HG02852 (cell line): Measurements from ENCODE around the gene BABAM2.

ENCODE experiments used
- ATAC-seq: cut with Tn5 transposase; IDR thresholded peaks from one replicate; pipeline ENCODE4 v1.9.1; 2021; ENCODE audit warnings: mild to moderate bottlenecking, moderate library complexity; ENCODE audit not compliant: unreplicated experiment

Gene BABAM2

DNA sequence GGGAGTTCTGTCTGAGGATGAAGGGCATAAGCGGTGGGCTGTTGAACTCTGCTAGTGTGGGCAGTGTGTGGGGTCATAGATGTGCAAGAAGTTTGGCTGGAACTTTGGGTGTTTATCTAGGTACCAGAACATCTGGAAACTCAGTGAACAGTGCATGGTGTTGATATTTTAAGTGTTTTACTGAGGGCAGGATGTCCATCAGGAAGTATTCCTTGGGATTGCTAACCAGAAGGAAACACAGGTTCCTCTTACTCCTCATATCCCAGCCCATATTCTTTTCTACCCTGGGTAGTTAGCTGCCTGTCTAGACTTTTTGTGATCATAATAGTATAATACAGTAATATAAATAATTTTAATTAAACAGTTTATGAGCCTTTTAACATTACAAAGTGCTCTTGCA lies 15.5 kb downstream of the BABAM2 start:
- no peak for ATAC-seq

DNA sequence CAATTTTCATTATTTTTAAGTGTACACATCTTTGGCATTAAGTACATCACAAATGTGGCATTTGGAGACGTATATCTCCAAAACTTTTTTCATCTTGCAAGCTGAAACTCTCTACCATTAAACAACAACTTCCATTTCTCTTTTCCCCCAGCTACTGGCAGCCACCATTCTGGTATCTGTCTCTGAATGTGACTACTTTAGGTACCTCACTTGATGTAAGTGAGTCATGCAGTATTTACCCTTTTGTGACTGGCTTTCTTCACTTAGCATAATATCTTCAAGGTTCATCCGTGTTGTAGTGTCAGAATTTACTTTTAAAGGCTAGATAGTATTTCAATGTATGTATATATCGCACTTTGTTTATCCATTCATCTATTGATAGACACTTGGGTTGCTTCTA lies 17.0 kb downstream of the BABAM2 start:
- ATAC-seq = no peak

DNA sequence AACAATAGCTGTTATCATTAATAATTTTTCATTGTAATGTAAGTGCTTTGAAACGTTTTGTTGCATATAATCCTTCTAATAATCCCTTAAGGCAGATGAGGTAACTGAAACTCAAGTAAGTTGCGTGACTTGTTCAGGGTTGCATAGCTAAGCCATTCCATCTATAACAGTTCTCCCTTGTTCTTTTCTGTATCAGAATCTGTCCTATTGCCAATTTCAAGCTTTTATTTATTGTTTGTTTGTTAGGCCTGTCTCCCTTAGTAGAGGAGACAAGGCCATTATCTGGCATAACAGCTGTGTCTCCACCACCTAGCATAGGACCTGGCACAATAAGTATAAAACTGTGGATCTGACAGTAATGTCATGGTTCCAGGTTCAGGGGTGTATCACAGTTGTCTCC lies 19.4 kb downstream of the BABAM2 start:
- ATAC-seq = no peak

GRCh38 chr2:27911458-27912210 lies 21.1 kb downstream of the BABAM2 start:
- ATAC-seq = no peak

DNA sequence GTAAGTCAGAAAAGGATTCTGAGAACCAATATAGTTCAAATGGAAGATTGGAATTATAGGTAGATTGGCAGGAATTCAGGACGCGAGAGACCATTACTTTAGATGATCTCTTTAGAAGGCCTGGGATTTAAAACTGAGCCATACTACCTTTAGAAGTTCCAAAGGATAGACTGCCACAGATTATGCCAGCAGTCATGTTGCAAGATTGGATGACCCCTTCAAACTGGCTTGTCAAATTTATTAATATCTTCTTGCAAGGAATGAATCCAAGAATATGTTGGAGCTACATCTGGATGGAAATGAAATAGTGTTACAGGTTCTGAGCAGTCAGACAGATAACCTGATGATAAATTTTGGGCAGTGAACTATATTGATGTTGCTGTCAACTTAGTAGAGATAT lies 22.0 kb downstream of the BABAM2 start:
- ATAC-seq = no peak

GRCh38 chr2:27914041-27914804 lies 23.7 kb downstream of the BABAM2 start:
- ATAC-seq = no peak

DNA sequence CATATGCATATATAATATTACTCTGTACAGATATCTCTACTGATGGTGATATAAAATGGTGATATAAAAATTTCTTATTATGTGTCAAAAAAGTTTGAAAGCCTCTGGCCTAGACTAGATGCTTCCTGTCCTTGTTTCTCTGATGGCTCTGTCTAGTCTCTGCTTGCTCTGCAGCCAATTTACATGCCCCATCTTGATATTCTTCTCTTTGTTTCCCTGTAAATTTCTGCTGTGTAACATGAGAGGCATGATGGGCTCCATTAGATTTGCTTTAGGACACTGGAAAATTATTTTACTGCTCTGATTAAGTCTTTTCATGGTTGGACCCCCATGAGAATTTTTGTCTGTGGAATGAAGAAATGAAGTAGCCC lies 24.3 kb downstream of the BABAM2 start:
- ATAC-seq = no peak

DNA sequence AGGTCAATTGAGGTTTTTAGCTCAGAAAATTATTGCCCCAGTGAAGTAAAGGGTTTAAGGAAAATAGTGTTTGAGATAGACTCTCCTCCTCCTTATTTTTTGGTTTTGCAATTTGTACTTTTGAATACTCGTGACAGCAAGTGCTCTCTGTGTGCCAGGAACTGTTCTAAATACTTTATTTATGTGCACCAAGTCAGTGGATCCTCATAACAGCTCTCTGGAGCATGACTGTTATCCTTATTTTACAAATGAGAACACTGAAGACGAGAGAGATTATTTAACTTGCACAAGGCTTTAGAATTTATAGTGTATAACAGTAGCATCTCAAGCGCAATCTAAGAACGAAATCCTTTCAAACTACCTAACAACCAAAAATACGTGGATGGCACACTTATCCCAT lies 24.7 kb downstream of the BABAM2 start:
- ATAC-seq = no peak

- ATAC-seq = no peak
These were observed 25.3 kb downstream of the BABAM2 start for GRCh38 chr2:27915874-27916273.

DNA sequence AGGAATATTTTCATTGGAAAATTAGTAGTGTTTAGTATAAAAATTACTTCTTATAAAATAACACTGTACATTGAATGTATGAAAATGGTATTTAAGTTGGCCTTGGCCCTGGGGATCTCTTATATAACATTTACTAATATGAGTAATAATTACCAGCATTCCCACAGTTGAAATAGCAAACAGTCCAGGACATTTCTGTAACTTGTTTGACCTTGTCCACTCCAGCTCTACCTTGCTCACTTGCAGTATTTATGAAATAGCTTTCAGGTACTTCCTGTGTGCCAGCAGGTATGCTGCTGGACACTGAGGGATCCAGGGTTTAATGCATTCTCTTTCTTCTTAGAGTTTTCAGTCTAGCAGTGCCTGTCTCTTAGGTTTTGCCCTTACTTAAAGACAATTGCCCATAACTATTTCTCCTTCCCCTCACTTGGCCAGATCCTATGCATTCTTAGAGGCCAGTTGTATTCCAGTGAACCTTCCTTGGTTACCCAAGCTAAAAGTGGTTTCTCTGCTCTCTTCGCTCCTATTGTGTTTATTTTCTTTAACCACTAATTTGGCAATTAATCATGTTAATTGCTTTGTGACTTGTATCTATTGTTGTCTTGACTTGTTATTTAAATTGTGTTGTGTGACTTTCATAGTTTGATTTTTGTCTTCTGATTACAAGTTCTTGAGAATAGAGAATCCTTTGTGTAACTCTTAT lies 25.9 kb downstream of the BABAM2 start:
- ATAC-seq = no peak

DNA sequence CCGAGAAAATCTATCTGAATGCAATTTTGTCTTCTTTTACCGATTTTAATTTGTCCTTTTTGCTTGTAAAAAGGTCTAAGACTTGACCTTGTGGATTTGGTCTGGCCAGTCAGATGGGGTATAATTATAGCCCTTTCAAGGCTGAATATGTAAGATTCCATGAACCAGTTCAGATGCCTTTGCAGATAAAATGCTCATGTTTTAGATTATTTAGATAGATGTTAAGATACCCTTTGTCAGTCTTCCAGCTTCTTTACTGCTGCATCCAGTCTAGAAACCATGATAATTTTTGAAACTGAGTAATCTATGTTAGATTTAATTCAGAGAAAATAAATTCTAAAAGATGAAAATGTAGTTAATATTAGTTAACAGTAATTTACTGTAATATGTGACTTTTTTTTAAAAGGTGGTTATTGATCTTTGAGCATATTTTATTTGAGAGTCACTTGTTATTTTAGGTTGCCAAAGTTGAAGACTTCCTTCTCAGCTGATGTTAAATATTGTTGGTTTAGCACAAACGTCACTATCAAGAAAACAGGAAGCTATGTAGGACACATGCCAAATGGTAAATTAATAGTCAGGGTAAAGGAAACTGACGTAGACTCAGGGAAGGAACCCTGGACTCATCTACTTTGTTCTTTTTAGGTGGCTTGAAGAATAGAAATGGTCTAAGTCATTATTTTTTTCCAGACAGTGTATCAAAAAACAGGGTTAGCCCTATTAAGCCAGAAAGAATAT lies 29.8 kb downstream of the BABAM2 start:
- no peak for ATAC-seq

- no peak for ATAC-seq
These were observed 30.9 kb downstream of the BABAM2 start for GRCh38 chr2:27921424-27921823.

DNA sequence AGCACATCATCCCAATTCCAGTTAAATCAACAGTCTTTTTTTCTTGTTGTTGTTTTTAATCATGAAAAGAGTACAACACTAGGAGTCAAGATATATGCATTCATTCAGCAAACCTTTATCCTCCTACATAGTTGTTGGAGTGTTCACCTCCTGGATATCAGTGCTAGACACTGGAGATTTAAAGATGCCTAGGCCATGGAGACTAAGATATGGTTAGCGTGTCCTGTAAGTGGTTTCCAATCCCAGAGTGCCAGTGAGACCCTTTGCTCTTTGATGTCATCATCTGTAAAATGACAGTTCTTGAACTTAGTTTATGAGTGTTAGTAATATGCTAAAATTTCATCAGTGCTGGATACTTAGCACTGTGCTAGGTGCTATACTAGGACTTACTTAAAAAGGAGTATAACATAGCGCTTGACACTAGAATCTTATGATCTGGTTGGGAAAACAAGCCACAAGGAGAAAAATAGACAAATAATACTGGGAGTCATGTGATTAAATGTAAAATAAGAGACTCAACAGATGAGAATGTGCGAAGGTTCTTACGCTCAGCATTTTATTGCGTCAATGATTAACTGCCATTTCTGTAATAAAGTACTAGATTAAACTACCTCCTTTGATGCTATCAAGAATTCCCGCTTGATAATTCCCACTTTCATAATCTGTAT lies 31.5 kb downstream of the BABAM2 start:
- ATAC-seq = no peak

DNA sequence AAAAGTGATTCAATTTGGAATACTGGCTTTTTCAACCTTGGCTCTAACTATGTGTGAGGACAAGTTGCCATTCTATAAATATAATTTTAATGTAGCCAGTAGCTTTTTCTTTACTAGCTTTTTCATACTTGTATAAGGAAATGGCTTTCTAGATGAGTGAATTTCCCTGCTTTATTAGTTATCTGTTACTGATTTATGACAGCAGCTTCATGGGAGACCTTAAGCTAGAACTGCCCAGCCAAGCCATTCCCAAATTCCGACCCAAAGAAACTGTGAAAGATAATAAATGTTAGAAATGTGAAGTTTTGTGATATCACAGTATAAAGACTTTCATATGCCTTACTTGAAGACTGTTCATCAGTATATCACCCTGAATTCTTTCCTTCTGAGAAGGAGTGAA lies 32.3 kb downstream of the BABAM2 start:
- ATAC-seq = no peak

DNA sequence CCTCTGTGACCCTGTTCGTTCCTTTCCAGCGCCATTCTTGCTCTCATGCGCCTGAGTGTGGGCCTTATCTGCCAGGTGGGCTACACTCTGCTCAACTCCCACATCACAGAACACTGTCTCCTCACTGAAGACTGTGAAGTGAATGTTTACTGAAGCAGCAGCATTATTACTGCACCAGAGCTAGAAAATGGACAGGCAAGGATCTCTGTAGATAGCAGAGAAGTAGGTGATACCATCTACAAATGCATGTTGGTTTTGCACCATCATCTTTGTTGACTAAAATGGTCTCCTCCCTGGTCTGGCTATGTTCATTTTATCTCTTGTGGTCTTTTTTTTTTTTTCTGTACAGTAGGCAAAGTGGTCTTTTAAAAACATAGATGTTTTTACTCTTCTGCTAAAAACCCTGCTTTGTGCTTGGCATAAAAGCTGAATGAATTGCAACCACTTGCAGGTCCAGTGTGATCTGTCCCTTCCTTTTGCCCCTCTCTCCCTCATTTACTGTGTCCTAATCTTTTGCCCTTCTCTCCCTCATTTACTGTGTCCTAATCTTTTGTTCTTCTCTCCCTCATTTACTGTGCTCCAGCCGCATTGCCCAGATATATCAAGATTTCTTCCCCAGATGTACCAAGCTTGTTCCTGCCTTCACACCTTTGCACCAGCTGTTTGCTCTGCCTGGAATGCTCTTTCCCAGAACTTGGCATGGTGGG lies 35.4 kb downstream of the BABAM2 start:
- no peak for ATAC-seq

DNA sequence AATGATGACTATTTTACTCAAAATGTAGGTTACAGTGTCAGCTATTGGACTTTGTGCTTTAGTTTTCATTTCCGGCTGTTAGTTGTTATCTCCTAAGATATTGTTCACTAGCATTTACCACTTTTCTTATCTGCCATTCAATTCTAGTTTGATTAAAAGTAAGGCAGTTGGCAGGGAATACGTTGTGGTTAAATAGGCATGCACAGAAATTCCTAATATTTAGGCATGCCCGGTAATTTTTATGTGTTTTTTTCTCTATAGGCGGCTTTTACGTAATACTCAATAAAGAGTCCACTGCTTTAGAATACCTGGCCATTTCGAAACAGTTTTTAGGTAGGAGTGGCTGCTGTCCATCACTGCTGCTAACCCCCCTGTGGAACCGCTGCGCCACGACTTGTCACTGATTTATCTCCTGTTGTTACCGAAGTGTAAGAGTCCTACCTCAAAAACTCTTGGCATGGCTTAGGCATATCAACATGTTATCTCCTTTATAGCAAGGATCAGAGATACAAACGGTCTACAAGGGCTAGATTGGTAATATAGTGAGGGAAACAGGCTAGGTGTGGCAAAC lies 39.5 kb downstream of the BABAM2 start:
- no peak for ATAC-seq

- ATAC-seq = no peak
These were observed 40.9 kb downstream of the BABAM2 start for GRCh38 chr2:27931361-27931950.

DNA sequence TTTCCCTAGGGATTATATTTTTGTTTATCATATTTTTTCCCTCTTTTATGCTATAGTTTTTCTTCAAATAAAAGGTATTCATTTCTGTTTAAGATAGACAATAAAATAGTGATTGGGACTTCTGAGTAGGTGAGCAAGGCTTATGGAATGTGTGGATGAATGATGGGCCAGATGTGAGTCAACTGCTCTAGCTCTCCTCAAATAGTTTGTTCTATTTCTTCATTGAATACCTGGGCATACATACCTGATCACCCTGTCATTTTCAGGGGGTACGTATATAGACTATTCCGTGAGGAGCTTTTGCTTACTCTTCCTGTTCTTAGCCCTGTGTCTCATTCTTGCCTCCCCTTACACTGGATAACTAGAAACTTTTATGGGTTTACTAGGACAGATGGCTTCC lies 41.9 kb downstream of the BABAM2 start:
- ATAC-seq = no peak

GRCh38 chr2:27935026-27935425 lies 44.5 kb downstream of the BABAM2 start:
- ATAC-seq = no peak
